Measurements from ENCODE around the gene LONRF2. TPM values are rescaled to one million over a fixed set of nuclear protein-coding genes. Genes with fewer than 3 reads are reported as not detected.

LONRF2 gene
- total RNA-seq, 4 donors from 2014 or later, result 7.0 to 32.0 (median 17.1) TPM

DNA sequence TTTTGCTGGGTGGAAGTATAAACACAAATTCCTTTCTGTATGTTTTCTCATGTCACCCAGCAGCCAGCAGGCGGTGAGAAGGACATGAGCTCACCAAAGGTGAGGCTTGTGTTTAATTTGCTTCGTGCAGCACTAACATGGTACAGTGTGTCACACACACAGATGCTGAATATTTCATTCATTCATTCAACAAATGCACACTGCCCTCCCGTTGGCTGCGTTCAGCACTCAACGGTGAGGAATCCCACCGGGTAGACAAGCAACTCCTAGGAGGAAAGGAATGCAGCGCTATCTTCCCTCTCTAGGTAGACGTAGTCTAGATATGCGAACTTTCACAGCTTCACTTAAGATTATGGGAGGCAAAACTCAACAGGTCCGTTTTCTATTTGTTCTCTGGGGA lies 85.1 kb downstream of the LONRF2 start:
- 66 to 74% methylated on average over 10 of the region's 10 CpGs for WGBS, 2 donors
- intact Hi-C loops (cut with DNase I), result no loop called here
- H3K4me1 ChIP-seq, result no peaks in the 10 kb centered on the region
- no peak for DNase-seq
- H3K36me3 ChIP-seq, result no peaks in the 10 kb centered on the region
- H3K9me3 ChIP-seq, result no peaks in the 10 kb centered on the region
- TF ChIP-seq, protein P1, sequence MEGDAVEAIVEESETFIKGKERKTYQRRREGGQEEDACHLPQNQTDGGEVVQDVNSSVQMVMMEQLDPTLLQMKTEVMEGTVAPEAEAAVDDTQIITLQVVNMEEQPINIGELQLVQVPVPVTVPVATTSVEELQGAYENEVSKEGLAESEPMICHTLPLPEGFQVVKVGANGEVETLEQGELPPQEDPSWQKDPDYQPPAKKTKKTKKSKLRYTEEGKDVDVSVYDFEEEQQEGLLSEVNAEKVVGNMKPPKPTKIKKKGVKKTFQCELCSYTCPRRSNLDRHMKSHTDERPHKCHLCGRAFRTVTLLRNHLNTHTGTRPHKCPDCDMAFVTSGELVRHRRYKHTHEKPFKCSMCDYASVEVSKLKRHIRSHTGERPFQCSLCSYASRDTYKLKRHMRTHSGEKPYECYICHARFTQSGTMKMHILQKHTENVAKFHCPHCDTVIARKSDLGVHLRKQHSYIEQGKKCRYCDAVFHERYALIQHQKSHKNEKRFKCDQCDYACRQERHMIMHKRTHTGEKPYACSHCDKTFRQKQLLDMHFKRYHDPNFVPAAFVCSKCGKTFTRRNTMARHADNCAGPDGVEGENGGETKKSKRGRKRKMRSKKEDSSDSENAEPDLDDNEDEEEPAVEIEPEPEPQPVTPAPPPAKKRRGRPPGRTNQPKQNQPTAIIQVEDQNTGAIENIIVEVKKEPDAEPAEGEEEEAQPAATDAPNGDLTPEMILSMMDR (IDR thresholded peaks at IDR 0.05), result no peak
- TF ChIP-seq POLR2A (IDR thresholded peaks at IDR 0.05), result no peak
- no peak overlapping the region for H3K27ac ChIP-seq
- H3K27me3 ChIP-seq, result no peaks in the 10 kb centered on the region
- H3K4me3 ChIP-seq (replicated peaks in 1 of 3), result no peak overlapping the region

GRCh38 chr2:100236166-100236565 lies 86.1 kb downstream of the LONRF2 start:
- TF ChIP-seq, protein P1 (IDR thresholded peaks at IDR 0.05), result no peak
- no peak for TF ChIP-seq POLR2A (IDR thresholded peaks at IDR 0.05)
- H3K4me3 ChIP-seq (replicated peaks in 1 of 3), result no peak overlapping the region
- intact Hi-C loops (cut with DNase I), result no loop called here
- no peak overlapping the region for H3K27ac ChIP-seq
- no peaks in the 10 kb centered on the region for H3K27me3 ChIP-seq
- DNase-seq, result no peak
- H3K36me3 ChIP-seq, result no peaks in the 10 kb centered on the region
- WGBS, 2 donors, result 88 to 92% methylated on average over 6 of the region's 6 CpGs
- H3K4me1 ChIP-seq, result no peaks in the 10 kb centered on the region
- H3K9me3 ChIP-seq, result no peaks in the 10 kb centered on the region

- Histone ChIP-seq H3K4me3 (replicated peaks in 1 of 3) (no peak overlapping the region), H3K9me3 (no peaks in the 10 kb centered on the region), H3K27me3 (no peaks in the 10 kb centered on the region), H3K36me3 (no peaks in the 10 kb centered on the region), H3K27ac (no peak overlapping the region), H3K4me1 (no peaks in the 10 kb centered on the region)
- intact Hi-C loops (cut with DNase I), result no loop called here
- TF ChIP-seq, protein P1 (IDR thresholded peaks at IDR 0.05), result no peak
- TF ChIP-seq POLR2A (IDR thresholded peaks at IDR 0.05), result no peak
- DNase-seq, result no peak
- 93 to 95% methylated on average over 4 of the region's 4 CpGs for WGBS, 2 donors
These were observed 86.7 kb downstream of the LONRF2 start for GRCh38 chr2:100235581-100235980.

- TF ChIP-seq POLR2A (IDR thresholded peaks at IDR 0.05), result no peak
- TF ChIP-seq, protein P1 (IDR thresholded peaks at IDR 0.05), result no peak
- intact Hi-C loops (cut with DNase I), result no loop called here
- no peak for DNase-seq
- Histone ChIP-seq H3K27me3 (no peaks in the 10 kb centered on the region), H3K27ac (no peak overlapping the region), H3K4me1 (no peaks in the 10 kb centered on the region), H3K4me3 (replicated peaks in 1 of 3) (no peak overlapping the region), H3K36me3 (no peaks in the 10 kb centered on the region), H3K9me3 (no peaks in the 10 kb centered on the region)
- WGBS, 2 donors, result 60 to 77% methylated on average over 13 to 16 of the region's 16 CpGs
These were observed 87.2 kb downstream of the LONRF2 start for GRCh38 chr2:100235098-100235497.

- TF ChIP-seq, protein P1 (IDR thresholded peaks at IDR 0.05), result no peak
- TF ChIP-seq POLR2A (IDR thresholded peaks at IDR 0.05), result no peak
- 95 to 96% methylated on average over 4 of the region's 4 CpGs for WGBS, 2 donors
- intact Hi-C loops (cut with DNase I), result no loop called here
- H3K4me1 ChIP-seq, result no peaks in the 10 kb centered on the region
- H3K36me3 ChIP-seq, result no peaks in the 10 kb centered on the region
- no peak for DNase-seq
- H3K27me3 ChIP-seq, result no peaks in the 10 kb centered on the region
- H3K9me3 ChIP-seq, result no peaks in the 10 kb centered on the region
- H3K4me3 ChIP-seq (replicated peaks in 1 of 3), result no peak overlapping the region
- H3K27ac ChIP-seq, result no peak overlapping the region
These were observed 88.2 kb downstream of the LONRF2 start for GRCh38 chr2:100234141-100234540.

Data from thyroid gland (tissue), 4 donors.